Muscle of arm (tissue), 12 donors: ENCODE data around the gene PLXNA4. TPM values are rescaled to one million over a fixed set of nuclear protein-coding genes. Genes with fewer than 3 reads are reported as not detected.

Source experiments
- DNase-seq: peaks from one replicate; pipeline ENCODE4 v3.0.0-alpha.2; 2013
- polyA plus RNA-seq, 12 donors: library from polyadenylated mRNA; unstranded; fragments of 120-200 nt; gene quantifications; one replicate each; pipeline ENCODE4 v1.2.1, GENCODE V29; 2013; ENCODE audit not compliant: insufficient read length in 12 of 12

Gene PLXNA4
- polyA plus RNA-seq, 12 donors: 1.8 to 8.4 (median 4.5) TPM; not detected in 1

DNA sequence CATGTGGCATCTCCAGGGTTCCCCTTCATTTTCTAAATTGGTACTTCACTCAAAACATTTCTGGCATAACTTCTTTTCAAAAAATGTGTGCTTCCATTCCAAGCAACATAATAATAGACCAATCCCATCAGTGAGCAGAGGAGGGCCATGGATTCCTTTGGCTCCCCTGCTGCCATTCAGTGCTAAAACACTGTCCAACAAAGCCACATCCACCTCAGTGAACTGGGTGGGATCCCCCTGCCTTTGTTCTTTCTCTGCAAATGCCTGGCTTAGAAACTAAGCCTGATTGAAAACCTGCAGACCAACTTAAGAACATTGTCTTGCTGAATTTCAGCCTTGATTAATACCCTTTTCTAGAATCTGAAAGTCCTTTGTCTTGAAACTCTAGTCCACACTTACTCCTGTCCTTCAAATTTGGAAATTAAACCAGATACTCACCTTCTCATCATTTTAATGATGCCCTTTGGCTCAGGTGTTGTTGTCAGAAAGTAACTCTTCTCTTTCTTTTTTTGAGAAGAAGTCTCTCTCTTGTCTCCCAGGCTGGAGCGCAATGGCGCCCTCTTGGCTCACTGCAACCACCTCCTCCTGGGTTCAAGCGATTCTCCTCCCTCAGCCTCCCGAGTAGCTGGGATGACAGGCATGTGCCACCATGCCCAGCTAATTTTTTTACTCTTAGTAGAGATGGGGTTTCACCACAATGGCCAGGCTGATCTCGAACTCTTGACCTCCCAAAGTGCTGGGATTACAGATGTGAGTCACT is 132.3 kb downstream of the PLXNA4 start:
- DNase-seq: no peak

DNA sequence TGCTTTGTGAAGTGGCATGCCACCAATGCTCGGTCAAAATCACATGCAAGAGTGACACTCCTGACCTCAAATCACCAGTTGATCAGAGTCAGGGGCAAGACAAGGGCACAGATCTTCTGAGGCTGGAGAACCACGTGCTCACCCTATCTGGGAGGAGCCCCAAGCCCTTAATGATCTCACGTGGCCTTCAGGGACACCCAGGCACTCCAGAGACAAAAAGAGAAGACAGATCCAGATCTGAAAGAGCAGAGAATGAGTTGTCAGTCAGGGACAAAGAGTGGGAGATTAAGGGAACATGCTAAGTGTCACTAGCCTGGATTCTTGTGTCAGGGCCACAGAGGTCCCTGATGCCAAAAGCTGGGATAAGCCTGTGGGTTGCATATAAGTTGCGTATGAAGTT is 134.3 kb downstream of the PLXNA4 start:
- DNase-seq: no peak

DNA sequence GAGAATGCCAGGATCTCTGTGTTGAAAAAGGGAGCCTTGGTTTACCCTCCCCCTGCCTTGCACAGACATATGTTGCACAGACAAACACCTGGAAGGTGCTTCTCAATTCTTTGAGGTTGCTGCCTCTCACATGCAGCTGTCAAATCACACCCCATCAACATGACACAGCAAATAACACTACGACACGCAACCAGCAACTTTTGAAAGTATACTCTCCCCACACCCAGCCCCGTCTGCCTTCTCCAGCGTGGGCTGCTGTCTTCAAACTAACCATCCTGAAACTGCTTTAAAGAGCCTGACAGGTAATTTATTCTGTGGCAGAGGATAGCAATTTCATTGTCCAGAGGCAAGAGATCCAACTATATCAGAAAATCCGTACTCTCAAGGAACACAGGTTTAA is 136.1 kb downstream of the PLXNA4 start:
- DNase-seq: no peak

DNA sequence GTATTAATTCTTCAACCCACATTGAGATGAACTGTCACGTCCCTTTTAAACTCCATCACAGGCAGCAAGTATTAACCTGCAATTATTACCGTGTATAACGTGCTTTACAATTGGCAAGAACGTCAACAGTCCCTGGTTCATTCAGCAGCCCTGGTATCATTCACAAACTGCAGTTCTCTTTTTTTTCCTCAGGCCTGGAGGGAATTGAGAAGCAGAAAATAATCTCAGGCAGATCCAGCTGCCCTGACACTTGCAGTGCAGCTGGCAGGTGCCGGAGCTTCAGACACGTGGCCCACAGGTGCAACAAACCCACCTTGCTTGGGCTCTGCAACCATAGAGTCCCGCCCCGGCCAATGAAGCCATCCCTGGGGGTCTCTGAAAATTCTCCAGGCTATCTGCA is 137.3 kb downstream of the PLXNA4 start:
- no peak for DNase-seq

DNA sequence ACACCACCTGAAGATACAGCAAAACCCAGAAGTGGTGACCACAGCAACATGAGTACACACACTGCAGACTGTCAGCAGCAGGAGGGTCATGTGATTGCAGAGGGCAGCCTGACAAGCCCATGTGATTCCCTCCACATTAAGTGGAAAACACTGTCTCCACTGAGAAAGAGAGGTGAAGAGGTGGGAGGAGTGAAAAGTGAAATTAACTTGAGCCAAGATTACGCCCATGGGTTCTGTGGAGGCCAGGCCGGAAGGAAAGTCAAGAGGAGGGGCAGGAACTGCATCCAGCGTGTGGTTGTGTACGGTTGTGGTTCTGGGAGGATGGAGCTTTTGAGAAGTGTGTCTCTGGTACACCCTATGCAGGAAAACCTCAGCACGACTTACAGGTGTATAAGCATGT is 138.5 kb downstream of the PLXNA4 start:
- no peak for DNase-seq

DNA sequence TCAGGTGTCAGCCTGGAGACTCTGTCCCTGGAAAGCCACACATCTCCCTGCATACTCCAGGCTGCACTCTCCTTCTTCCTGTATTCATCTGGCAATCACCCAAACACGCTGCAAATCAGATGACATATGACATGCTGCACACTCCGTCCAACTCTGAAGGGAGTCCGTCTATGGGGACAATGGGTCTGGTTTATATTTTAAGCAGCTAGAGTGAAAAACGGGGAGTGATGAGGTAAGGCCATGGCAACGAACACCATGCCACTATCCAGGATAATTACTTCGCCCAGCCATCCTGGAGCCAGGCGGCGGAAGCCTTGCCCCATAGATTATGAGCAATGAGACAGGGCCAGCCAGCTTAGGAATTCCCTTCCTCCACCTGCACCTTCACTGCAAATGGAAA is 140.1 kb downstream of the PLXNA4 start:
- no peak for DNase-seq

DNA sequence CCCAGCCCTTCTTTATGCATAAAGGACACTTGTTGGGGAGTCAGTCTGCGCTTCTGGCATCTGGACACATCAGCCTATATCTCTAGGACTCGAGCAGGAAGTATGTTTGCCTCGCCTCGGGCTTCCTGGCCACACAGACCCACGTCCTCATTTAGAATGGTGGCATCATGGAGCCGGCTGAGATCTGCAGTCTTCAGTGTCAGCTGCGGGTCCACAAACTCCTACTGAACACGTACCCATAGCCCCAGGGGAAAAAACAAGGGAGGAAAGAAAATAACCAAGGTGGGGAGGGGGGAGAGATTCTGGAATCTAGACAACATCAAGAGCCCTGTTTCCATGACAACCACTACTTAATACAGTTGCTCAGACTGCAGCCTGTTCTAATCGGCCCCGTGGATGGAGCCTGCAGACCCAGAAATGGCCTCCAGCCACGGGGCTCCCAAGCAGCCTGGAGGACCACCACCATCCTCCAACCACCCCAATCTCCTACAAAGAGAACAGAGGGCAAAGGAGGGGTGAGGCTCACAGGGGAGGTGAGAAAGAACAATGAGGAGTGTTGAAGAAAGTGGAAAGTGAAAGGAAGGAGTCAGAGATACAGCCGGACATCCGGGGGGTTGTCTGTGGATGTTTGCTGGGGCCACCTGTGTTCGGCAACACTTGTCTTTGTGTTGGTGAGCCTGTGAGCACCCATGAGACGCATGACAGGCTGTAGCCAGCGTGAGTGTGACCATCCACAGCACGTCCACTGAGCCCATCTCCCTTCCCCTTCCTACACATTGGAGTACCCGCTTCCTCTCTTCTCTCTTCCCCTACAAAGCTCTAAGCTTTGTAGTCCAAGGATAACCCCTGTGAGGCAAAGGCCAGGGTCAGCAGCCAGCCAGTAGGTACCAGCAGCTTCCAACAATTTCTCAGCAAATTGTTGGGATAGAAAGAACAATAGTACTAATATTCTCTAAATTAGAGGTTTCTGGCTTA is 141.0 kb downstream of the PLXNA4 start:
- no peak for DNase-seq

DNA sequence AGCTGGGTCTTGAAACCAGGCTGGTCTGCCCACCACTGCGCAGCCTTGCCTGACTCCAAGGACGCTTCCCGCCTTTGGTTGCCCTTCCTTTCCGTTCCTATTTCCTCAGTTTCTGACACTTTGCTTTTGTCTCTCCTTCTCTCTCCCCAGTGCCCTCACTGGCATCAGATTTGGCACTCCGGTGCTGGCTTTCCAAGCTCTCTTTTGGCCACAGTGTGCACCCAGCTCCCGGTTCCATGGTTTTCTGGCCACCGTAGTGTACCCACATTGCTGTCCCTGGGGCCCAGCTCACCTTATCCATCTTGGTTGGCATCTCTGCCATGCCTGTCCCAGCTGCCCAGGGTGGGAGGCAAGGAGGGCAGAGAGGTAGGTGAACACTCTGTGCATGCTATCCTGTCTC is 142.2 kb downstream of the PLXNA4 start:
- DNase-seq: no peak

DNA sequence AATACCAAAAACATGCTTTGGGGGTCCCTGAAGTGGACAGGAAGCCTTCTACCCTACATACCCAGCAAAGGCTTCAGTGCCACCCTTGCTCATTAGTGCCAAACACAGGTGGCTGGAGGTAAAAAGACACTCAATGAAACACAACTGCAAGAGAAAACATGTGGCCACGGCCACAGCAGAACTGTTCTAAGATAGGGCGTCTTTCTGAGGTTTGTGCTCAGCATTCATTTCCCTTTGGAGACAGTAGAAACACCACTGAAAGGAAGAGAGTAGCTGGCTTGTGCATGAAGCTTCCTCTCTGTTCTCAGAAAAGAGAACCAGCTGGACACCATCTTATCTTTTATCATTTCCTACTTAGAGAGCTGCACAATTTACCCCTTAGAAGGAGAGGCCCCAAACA is 143.0 kb downstream of the PLXNA4 start:
- no peak for DNase-seq

DNA sequence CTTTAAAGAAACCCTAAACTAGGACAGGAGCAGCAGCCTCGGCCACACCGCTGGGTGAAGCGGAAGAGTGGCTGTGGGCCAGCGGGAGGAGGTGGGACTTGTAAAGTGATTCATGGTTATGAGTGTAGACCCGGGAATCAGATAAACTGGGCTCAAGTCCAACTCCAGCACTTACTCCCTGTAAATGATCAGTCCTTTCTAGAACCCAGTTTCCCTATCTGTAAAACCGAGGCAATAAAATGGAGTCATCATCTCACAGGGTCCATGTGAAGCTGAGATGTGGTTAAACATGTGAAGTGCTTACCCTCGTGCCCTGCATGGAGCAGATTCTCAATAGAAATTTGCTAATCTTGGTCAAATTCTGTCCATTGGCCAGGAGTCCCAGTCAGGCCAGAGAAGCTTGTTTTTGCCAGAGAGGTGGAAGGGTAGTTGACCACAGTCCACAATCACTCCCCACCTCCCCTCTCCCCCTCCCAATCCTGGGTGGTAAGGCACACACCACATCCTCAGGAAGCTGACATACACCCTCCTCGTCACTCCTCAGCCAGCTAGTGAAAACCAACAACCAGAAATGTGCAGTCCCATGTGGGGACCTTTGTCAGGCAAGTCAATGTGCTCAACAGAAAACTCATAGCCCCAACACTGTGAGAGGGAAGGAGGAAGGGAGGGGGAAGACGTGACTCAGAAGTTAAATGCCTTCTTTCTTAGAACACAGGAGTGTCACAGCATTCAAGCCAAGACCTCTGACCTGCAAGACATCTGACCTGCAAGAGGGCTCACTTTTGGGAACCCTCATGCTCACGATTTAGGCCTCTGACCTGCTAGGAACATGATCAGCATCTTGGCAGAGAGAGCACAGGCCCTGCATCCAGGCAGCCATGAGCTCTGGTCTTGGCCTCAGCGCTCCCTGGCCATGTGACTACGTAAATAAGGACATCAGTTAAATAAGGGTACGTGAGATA is 145.1 kb downstream of the PLXNA4 start:
- no peak for DNase-seq

DNA sequence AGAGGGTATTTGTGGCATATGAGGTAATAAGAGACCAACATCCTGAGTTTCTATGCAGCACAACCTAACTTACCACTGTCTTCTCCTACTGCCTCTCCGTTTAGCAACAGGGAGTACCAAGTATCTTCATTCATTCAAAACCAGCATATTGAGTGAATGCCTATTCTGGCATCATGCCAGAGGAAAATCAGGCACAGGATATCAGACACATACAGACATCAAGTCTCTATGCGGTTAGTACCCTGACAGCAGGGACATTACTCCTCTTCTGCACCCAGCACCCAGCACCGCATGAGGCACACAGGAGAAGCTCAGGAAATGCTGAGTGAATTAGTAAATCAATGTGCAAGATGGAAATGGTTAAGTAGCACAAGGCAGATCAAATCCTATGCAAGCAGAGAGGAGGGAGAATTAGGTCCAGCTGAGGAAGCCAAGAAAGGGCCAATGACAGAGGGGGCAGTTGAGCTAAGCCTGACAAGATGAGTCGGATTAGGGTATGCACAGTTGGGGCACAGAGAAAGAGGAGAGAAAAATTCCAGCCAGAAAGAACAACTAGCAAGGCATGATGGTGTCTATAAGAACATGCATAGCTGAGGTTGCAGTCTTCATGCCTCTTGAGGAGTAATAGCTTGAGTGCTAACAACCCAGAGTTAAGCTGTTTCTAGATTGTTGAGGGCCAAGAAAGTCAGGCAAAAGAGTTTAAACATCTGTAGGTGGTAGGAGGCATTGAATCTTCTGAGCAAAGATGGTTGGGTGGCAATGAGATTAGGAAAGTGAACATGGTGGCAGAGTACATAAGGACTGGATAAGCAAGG is 146.0 kb downstream of the PLXNA4 start:
- no peak for DNase-seq

DNA sequence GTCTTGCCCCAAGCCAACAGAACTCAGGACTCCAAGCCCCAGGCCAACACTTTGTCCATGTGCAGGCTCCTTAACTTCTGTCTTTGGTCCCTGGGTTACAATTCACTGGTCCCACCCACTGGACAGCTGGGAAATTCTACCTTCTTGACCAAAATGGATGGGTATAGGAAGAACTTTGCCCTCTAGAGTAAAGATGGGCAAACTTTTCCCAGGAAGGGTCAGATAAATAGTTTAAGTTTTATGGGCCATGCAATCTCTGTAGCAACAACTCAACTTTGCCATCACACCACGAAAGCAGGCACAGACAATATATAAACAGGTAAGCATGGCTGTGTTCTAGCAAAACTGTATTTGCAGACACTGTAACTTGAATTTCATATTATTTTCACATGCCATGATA is 147.1 kb downstream of the PLXNA4 start:
- DNase-seq: no peak

DNA sequence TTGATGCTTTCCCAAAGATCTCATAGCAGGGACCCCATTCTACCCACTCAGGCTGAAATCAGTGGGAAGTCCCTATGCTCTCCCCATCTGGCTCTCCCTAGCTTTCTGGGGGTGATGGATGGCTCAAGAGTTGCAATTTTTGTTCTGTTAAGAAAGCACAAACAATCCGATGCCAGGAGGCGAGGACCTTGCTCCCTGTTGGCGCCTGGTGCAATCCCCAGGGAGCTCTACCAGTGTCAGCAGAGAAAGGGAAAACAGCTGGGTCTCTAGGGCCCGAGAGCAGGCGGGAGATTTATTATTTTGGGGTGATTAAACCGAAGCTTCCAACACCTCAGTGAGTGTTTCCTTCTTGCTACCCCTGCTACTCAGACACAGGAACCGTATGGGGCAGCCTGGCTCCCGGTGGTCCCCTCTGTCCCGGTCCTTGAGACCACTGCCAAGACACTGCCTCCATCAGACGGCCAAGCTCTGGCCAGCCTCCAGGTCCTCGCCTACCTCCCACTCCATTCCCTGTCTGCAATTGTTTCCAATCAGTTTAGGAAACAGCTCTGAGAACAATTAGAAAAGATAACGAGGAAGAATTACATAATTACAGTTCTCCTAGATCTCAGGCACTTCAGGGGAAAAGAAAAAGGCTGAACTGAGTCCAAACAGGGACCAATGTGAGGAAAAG is 147.9 kb downstream of the PLXNA4 start:
- no peak for DNase-seq

DNA sequence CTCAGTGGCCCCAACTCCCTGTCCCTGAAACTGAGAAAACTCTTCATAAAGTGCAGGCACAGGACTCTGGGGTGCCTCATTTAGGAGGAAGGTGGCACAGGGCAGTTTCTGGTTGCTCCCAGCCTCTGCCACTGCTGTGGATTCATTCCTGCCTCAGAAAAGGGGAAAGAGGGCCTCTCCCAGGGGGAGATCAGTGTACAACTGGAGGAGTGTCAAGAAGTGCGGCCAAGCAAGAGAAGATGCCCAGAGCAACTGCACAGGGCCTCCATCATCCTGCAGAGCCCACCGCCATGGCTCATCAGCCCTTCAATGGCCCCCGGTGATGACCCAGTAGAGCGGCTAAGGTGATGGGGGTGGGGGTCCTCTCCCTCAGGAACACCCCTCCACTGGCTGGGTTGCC is 150.3 kb downstream of the PLXNA4 start:
- no peak for DNase-seq

DNA sequence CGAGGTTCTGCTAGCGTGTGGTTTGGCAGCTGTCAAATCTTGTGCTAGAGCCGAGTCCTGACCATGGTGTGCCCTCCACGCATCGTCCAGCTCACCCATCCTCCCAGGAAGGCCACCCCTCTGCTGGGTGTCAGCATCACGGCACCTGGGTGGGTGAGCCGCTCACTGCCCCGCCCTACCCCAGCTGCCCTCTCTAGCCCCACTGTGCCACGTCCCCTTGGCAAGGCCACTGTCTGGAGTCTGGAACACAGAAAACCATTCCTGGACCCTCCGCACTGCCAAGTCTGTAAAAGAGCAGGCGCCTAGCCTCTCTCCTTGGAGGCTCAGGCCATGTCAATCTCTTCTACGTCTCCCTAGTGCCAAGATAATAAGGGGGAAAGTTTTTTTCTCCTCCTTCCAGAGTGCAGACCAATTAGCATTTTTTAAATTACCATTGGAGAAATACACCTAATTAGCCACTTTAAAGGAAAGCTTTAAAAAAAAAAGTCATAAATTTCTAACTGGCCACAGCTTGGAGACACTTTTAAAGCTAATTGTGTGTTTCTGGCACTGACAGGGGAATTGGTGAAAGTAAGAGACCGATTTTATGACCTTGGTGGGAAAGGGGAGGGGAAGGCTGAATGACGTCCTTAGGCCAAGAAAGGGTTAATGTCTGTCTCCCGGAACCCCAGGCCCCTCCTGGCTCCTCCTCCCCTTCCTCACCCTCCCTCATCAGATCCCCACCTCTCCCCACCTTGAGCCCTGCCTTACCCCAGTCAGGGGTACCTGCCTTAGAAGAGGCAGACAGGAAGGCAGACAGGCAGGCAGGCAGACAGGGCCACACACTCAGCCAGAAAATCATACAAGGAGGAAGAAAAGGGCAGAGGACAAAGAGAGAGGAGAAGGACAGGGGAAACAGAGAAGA is 151.2 kb downstream of the PLXNA4 start:
- DNase-seq: no peak

DNA sequence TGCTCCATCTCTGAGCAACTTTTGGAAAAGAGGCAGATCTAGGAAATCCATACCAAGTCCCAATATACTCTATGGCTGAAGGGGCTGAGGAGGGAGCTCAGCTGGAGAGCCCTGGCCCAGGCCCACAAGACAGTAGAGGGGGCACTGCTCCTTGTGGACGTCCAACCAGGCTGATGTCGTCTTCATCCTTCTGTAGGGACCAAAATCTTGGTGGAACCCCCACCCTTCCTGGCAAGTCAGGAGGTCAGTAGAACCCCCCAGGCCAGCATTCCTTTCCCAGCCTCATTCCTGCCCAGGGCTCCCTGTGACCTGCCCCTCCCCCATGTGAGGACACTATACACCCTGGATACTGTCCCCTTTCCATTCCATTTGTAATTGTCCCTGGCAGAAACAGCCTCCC is 152.0 kb downstream of the PLXNA4 start:
- DNase-seq: no peak

DNA sequence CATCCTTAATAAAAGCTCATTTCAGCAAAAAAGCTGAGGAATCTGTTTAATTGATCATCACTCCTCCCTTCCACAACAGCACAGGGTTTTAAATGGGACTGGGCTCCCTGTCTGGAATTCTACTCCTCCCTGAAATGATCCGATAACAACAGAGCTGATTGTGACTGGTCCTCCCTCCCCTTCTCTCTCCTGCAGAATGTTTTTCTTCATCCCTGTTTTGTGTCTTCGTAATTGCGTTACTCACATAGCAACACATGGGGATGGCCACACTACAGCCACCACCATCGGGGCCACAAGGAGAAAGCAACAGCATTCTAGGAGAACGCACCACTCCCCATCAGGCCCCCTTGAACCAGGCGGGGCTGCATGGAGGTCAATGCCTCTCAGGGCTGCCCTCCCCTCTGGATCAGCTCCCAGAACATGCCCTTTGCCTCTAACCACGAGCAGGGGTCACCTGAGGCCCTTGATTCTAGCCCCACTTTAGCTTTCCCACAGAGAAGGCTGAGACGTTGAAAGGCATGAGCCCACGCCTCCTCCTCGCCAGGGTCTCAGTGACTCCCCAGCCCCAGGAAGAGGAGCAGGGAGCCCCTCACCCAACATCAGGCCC is 152.6 kb downstream of the PLXNA4 start:
- no peak for DNase-seq

DNA sequence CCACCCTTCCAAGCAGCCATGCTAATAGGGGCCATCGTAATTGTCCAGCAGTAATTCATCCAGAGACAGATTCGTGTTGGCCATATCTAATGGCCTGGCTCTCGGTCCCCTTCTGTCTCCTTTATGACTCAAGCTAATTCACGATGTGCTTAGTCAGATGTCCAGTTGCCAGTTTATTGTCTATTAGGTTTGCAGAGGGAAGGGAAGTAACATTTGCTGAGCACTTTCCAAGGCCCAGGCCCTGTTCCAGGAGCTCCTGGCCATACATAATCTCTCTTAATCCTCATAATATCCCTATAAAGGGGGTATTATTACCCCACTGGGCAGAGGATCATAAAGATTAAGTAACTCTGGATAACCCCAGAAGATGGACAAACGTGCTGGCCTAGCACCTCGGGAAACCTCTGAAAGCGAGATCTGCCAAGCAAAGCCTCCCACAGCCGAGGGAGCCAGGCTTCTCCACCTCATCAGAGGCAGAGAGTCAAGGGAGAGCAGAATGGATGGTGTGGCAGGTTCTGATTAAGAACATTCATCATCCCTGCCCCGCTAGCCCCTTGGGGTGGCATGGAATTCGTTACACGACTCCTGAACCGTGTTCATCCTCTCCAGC is 153.7 kb downstream of the PLXNA4 start:
- DNase-seq: no peak
